Mucosa of rectum (tissue), 2 donors: ENCODE data around the gene UBE2M.
"Not testable (repeated sequence)": the region's sequence is repeated elsewhere in the genome, so short reads cannot be mapped to it uniquely, and the experiment has no call there.

Experiments
- H3K27ac ChIP-seq, 2 donors: one replicate each; pipeline ENCODE4 v1.7.0; 2013; ENCODE audit warnings: inconsistent platforms in 2 of 2, low read depth in 2 of 2, low read length in 2 of 2
- H3K27me3 ChIP-seq, 2 donors: one replicate each; pipeline ENCODE4 v1.7.0; 2013; ENCODE audit warnings: low read length in 2 of 2; ENCODE audit not compliant: control insufficient read depth in 2 of 2, insufficient read depth in 2 of 2
- H3K36me3 ChIP-seq, 2 donors: one replicate each; pipeline ENCODE4 v1.7.0; 2013; ENCODE audit warnings: low read length in 2 of 2; ENCODE audit not compliant: control insufficient read depth in 2 of 2, insufficient read depth in 2 of 2
- H3K4me1 ChIP-seq, 2 donors: one replicate each; pipeline ENCODE4 v1.7.0; 2013; ENCODE audit warnings: low read length in 2 of 2, mild to moderate bottlenecking in 1 of 2; ENCODE audit not compliant: control insufficient read depth in 2 of 2, insufficient read depth in 2 of 2
- H3K4me3 ChIP-seq, 2 donors: one replicate each; pipeline ENCODE4 v1.7.0; 2013; ENCODE audit warnings: low read length in 2 of 2
- H3K9ac ChIP-seq, 2 donors: one replicate each; pipeline ENCODE4 v1.7.0; 2013; ENCODE audit warnings: low read length in 2 of 2, low read depth in 1 of 2, mild to moderate bottlenecking in 1 of 2
- H3K9me3 ChIP-seq, 2 donors: one replicate each; pipeline ENCODE4 v1.7.0; 2013; ENCODE audit warnings: low read length in 2 of 2; ENCODE audit not compliant: control insufficient read depth in 2 of 2
- donor health status: healthy.
- donor health status: Normal muscosa, but diverticular disease.

The UBE2M gene

GRCh38 chr19:58511353-58512208 is 46.8 kb downstream of the UBE2M start, which contains the start of gene SLC27A5:
TSS of gene SLC27A5 (minus strand) at chr19:58511992. CDS start at chr19:58511955, 37 bp downstream.
- Histone ChIP-seq H3K36me3 (peaks cover 1 to 8% of the 10 kb centered on the region in 2 donors), H3K4me1 (peaks cover 23 to 27% of the 10 kb centered on the region in 2 donors), H3K27ac (peak within 1 kb of the TSS in 1 of 2 donors; percentile 34), H3K4me3 (no peak within 1 kb of the TSS), H3K27me3 (no peaks in the 10 kb centered on the region), H3K9me3 (no peaks in the 10 kb centered on the region), H3K9ac (no peak within 1 kb of the TSS)

- peaks cover 23 to 27% of the 10 kb centered on the region in 2 donors for H3K4me1 ChIP-seq
- no peaks in the 10 kb centered on the region for H3K36me3 ChIP-seq
- no peak overlapping the region for H3K27ac ChIP-seq
- no peaks in the 10 kb centered on the region for H3K9me3 ChIP-seq
- no peak overlapping the region for H3K4me3 ChIP-seq
- no peaks in the 10 kb centered on the region for H3K27me3 ChIP-seq
- H3K9ac ChIP-seq, result no peak overlapping the region
Measured at GRCh38 chr19:58510084-58510862, 48.1 kb downstream of the UBE2M start.

- Histone ChIP-seq H3K9ac (no peak overlapping the region), H3K27ac (no peak overlapping the region), H3K36me3 (no peaks in the 10 kb centered on the region), H3K4me3 (no peak overlapping the region), H3K27me3 (no peaks in the 10 kb centered on the region), H3K9me3 (no peaks in the 10 kb centered on the region), H3K4me1 (peaks cover 23 to 25% of the 10 kb centered on the region in 2 donors)
Measured at GRCh38 chr19:58509731-58510083, 48.7 kb downstream of the UBE2M start.

- H3K9ac ChIP-seq, H3K4me3 ChIP-seq, H3K9me3 ChIP-seq, H3K36me3 ChIP-seq, H3K27ac ChIP-seq, H3K27me3 ChIP-seq: not testable (repeated sequence)
- H3K4me1 ChIP-seq, result peaks cover 11 to 15% of the 10 kb centered on the region in 2 donors
Measured at GRCh38 chr19:58507602-58508223, 50.7 kb downstream of the UBE2M start.
